NCI-H524 (cell line): Measurements from ENCODE around the gene CAMK2B.
A peak's percentile ranks its signal among the peaks of the same experiment; 100 is the strongest.

Source experiments
- DNase-seq, 2 experiments: peaks; one replicate each; lab custom pipeline; 2025; lab: John Stamatoyannopoulos, UW

The CAMK2B gene

DNA sequence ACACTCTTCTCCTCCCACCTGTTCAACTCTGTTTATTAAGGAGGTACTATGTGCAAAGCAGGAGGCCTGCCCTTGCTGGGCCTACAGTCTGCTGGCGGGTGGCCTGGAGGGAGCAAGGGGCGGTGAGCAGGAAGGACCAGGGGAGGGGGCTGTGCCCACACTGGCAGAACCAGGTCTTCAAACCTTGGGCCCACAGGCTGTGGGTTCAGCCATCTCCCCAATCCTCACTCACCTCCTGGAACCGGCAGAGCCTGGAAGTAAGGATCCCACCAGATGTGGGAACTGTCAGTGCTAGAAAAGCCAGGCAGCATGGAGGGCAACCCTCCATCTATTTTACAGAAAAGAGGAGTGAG lies 50.8 kb downstream of the CAMK2B start:
- no peak for DNase-seq

DNA sequence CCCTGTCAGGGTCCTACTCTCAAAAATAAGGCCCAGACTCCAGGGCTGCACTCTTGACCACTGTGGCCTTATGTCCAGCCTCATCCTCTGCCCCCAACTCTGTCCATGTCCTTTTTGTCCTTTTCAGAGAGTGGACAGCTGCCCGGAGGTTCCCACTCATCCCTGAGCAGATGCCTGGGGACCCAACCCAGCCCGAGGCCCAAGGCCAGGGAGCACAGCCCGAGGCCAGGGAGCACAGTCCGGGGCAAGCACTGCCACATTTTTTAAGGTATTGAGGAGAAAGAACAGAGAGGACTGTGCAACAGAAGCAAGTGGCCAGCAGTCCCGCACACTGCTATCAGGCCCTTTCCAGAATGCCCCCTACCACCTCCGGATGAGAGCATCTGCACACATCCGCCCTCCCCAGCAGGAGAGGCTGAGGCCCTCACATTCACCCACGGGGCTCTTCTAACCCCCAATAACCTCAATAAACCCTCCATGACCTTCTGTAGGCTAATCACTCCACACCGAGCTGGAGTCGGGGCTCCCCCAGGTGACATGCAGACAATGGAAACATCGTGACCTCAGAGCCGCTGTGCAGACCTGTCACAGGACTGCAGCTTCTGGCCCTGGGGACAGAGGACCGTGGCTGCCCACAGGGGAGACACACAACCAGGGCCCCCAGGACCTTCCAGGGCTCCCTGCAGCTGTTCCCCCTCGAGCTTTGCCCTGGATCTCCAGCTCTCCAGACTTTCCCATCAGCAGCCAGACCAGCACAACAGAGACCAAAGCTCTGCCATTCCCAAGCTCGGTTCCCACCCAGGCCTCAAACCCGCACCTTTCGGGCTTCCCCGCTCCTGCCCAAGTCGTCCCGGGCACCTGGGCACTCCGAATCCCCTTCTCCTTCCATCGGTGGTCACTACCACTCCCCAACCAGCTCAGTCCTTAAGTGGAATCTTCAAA lies 51.4 kb downstream of the CAMK2B start:
- DNase-seq: no peak

DNA sequence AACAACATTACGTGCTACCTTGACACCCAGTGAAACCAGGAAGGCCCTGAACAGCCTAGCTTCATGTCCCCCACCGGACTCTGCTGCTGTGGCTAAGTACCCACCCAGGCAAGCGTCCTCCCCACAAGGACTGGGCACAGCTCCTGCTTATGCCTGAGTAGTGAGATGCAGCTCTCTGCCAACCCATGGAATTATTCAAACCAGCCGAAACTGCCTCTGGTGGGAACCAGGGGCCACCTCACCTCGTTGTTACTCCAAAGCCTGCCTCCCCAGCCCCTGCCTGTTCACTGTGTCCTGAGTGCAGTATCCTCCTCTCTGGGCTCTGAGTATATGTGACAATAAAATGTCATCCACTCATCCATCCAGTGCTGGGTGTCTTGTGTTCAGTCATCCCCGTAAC lies 52.4 kb downstream of the CAMK2B start:
- DNase-seq: no peak

DNA sequence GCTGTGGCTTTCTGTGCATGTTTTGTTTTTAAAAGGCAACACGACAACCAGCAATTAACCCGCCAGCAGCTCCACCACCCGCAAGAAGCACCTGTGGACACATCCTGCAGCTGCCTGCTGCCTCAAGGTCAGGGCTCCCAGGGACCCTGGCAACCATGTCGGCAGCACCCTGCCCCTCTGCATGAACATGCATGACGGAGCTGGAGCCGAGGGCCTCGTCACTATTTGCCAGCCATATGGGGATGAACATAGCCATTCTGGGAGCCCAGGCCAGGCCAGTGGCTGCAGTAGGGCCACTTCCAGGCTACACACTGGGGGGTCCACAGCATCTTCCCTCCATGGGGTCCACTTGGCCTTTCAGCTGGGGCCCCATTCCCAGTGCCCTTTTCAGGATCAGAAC lies 52.9 kb downstream of the CAMK2B start:
- DNase-seq: no peak

DNA sequence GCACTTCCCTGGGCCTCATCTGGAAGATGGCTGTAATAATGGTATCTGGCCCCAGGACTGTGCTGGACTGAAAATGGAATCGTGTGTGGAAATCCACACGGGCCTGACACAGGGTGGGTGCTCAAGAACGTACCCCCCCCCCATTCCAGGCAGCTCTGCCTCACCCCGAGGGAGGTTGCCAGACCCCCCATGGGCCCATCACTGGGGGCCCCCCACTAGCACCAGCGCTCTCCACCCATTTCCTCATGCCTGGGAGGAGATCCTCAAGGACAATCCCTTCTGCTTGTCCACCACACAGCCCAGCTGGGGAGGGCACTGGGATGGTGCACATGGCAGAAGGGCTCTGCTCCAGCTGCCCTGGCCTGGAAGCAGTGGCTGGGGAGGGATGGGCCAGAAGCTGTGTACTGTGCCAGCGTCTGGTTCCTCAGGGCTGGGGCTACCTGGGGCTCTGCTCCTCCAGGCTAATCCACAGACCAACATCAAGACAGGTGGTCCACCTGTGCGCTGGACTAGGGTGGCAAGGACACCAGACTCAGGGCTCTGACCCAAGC lies 55.4 kb downstream of the CAMK2B start:
- DNase-seq: no peak

DNA sequence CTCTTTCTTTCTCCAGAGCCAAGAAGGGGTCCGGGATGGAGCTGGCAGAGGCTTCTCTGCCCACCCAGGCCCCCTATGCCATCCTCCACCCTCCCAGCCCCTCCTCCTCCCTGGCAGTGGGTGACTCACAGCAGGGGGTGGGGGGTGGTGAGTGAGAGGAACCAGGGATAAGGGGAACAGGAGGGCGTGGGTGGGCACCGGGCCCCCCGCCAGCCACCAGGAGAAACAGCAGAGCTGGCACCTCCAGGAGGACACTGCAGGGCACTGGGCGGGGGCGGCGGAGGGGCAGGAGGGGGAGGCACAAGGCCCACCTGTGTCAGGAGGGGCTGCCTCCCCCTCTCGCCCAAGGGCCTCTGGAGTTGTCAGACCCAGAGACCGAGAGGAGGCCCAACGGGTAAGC lies 56.0 kb downstream of the CAMK2B start:
- DNase-seq: no peak

DNA sequence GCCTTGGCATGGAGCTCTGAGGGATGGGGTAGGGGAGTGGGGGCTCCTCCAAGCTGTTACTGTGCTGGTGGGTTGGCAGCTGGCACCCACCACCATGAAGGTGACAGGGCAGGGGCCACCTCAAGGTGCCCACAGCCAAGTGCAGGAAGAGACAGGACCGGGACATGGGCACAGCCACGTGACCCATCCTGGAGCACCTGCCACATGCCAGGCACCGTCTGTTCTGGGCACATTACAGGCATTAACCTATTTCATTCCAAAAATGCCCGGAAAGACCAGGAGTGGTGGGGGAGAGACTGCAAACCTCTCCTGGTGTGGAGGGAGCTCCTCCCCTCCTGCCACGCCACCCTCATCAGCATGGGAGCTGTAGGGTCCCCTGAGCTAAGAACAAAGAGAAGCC lies 56.7 kb downstream of the CAMK2B start:
- peak in 1 of 2 experiments; percentile 45 for DNase-seq

DNA sequence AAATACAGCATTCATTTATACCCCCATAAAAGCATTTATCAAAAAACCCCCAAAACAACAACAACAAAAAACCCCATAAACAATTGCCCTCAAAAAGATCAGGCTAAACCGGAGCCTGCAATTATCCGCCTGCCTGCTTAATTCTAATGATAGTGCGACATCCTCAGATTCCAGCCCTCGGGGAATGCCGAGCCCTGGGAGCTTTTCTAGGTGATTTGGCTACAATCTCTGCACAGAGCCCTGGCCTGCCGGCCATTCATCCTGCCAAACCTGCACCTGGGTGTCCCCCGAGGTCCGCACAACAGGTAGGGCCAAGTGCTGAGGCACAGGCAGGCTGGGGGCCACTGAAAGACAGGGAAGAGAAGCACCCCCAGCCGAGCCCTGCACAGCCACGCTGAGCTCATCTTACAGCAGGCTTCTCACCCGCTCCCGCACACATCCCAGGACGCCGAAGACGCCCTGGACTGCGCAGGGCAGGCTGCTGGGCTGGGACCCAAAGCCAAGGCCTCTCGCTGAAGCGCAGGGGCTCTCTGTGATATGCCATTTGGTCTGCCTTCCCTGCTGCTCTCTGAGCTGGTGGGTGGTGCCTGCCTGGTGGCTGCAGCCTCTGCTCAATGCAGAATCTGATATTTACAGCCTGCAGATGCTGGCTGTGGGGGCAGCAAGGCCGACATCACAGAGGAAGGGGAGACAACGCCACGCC lies 57.5 kb downstream of the CAMK2B start:
- DNase-seq: peak in 1 of 2 experiments; percentile 65

DNA sequence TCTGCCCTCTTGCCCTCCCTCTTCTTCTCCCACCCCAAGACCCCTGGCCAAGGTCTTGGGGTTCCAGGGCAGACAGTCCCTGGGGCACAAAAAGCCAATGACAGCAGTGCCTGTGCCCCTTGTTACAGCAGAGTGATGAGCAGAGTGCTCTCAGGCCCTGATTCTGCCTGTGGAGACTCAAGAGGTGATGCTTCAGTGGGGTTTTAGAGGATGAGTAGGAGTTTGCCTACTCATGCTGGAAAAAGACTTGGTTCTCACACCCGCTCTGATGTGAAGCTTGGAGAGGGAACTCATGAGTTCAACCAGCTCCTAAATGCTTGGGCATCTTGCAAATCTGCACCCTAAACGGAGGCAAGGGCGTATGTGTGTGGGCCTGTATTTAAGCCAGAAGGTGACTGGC lies 58.2 kb downstream of the CAMK2B start:
- no peak for DNase-seq

DNA sequence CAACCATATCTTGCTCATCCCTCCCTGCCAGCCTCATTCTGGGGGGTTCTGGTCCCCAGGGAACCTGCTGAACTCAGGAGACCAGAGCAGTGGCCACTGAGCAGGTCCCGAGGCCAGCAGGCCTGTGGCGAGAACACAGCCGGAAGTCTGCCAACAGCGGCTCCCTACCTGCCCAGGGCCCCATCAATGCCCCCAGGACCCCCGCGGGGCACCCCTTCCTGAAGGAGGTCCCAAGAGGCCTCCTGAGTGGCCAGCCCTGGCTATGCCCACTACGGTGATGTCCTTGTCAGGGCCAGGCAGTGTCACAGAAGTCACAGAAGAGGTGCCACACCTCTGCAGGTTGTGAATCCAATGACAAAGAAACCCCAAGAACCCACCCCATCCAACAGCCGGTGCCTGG lies 58.9 kb downstream of the CAMK2B start:
- no peak for DNase-seq

DNA sequence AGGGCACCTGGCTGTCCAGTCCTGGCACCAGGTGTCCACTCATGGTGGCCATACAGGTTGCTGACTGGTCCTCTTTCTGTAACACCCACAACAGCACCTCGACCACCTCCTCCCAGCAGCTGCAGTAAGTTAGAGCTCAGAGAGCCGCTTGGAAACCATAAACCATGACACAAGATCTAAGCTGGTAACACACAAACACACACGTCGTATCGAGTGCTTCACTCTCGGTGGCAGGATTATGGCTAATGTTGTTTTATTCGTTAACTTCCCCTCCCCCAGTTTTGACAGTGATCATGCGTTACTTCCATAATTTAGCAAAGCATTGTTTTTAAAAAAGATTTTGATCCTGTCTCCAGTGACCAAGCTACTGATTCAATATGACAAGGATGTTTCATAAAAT lies 59.7 kb downstream of the CAMK2B start:
- DNase-seq: peak in 1 of 2 experiments; percentile 35

DNA sequence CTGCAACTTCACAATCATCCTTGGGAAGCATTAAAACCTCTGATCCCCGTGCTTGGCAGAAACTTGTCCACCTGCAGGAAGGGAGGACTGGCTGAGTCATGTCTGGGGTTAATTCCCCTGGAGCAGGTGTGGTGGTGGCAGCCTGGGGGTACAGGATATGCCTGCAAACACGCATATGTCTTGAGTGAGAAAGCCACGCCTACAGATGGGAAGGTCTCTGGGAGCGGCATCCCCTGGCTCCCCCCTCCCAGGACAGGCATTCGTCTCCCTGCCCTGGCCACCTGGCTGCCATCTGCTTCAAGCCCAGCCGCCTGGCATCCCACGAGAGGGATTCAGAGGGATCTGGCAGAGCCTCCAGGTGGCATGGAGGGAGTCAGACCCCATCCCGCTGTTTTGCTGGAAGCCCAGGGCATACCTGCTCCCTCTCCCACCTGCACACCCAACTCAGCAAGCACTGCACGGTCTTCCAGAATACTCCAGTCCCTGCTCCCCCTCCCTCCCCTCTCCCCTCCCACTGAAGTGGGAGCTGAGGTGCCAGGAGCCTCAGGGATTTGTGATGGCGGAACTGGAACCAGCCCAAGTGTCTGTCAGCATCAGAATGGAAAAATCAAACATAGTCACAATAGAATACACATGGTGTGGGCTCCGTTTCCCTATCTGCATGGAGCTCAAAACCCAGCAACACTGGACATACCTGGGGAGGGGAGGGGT lies 61.0 kb downstream of the CAMK2B start:
- DNase-seq: peak; percentile 94 to 97

DNA sequence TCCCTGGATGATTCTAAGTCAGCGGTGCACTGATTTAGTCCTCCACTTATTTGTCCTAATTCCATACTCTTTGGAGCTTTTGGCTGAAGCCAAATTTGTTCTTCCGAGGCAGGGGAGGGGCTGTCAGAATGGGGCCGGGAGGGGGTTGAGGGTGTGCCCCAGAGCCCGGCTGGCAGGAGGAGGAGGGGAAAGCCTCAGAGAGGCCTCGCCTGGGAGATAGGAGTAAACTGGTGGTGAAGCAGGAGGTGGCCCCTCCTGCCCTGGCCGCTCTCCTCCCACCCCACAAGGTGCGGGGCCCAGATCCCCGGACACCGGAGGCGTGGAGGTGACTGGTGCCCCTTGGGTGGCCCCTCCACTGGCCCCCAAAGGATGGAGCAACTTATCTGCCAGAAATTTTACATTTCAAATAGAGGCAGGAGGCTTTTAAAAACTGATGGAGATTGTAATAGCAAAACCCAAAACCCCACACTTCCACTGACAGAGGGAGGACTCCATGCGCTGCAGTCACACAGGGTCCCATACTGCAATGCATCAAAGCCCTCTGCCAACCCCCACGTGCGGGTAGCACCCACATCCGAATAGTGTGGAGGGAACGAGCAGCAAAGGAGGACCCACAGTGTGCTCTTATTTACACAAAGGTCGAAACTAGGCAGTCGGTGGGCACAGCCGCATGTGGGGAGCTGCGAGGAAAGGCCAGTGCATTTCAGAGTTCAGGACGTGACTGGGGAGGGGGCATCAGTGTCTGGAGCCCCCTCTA lies 61.9 kb downstream of the CAMK2B start:
- no peak for DNase-seq

DNA sequence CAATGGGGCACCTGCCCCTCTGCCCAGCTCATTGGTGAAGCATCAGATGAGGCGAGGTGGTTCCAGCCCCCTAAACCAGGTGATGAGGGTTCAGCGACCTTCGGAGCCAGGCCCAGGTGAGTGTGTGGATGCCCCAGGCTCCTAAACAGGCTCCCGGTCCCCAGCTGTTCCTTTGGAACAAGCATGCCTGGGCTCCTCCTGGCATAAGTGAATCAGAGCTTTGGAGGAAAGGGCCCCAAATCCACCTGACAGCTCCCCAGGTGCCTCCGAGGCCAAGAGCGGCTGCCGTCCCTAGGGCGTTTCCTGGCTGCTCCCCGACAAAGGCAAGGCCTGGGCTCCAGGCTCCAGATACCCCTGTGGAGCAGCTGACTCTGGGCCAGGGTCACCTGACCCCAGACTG lies 63.4 kb downstream of the CAMK2B start:
- peak in 1 of 2 experiments; percentile 25 for DNase-seq

DNA sequence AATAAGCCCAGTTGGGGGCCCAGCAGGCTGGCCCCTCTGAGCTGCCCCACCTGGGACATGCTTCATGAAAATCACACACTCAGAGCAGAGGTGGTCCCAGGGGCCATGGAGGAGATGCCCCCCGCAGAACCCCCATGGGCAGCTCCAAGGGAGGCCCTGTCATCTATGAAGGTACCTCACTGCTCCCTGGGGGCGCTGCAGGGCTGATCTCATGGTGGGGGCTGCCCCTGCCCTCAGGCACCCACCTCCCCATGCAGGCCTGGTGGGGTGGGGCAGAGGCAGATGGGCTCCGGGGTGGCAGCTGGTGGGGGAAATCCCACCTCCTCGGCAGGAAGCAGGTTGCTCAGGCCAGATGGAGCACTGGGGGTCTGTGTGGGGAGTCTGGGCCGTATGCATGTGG lies 64.2 kb downstream of the CAMK2B start:
- peak; percentile 80 to 86 for DNase-seq

DNA sequence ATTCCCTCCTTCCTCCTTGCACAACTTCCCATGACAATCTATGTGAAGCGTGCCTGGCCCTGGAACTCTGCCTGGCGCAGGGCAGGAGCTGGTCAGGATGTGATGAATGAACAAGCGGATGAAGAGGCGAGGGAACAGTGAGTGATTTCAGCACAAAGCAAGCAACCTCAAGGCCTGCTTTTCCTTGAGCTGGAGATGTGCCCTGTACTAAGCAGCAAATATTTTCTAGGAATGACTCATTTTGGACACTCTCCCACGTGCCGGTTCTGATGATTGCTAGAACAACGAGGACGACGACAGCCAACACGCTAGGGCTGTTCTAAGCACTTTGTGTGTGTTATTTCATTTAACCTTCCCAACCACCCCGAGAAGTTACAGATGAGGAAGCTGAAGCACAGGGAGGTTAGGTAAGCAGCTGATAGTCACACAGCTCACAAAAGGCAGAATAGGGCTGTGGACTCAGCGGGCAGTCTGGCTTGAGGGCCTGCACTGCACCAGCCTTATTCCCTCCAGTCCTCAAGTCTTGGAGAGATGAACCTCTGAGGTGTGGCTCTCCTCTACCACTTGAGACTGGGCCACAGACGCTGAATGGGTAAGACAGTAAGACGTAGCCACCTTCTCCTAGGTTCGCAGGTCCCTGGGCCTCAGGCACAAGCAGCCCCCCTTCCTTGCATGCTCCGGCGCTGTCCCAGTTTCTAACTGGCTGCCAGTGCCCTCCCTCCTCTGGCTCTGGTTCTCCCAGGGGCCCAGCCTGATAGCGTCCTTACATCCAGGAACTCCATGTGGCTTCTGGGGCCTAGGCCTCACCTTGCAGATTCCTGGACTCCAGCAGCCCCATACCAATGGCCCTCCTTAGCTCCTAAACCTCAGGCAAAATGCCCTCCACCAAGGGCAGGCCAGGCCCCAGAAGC lies 65.6 kb downstream of the CAMK2B start:
- DNase-seq: no peak

DNA sequence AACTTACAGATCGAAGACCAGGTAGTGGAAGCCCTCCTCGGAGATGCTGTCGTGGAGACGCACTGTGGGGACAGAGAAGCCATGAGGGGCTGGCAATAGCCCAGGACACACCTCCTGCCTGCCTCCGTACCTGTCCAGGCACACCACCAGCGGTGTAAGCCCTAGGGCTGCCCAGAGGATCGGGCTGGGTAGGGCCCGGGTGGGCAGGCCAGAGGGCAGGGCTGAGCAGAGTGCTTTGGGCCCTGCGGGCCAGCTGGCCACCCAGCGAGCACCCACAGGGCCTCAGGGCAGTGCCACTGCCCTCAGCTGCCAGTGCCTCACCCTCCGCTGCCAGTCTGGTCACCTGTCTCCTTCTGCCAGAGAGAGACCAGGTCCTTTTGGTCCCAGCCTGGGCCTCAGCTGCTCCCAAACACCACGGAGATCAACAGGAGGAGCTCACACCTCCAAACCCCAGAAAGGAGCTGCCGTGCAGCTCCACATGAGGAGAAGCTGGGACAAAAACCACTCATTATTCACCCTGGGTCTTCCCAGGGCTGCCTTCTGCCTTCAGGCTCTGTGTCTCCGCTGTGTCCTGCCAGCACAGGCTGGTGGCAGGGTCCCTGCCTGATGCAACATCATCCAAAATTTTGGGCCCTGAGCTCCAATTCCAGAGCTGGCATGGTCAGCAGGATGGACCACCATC lies 66.4 kb downstream of the CAMK2B start:
- no peak for DNase-seq

DNA sequence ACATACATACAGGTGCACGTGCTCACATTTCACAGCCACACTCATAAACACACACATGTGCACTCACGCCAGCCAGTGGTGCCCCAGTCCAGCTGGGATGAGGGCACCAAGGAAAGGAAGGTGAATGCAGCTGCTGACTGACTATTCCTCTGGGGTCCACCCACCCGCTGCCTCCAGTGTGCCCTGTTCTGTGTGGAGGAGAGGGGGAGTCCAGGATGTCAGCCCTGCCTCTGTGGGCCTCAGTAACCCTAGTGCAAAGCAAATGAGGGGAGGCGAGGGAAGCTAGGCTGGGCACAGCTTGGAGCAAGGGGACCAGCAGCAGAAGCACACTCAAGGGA lies 67.0 kb downstream of the CAMK2B start:
- DNase-seq: no peak

DNA sequence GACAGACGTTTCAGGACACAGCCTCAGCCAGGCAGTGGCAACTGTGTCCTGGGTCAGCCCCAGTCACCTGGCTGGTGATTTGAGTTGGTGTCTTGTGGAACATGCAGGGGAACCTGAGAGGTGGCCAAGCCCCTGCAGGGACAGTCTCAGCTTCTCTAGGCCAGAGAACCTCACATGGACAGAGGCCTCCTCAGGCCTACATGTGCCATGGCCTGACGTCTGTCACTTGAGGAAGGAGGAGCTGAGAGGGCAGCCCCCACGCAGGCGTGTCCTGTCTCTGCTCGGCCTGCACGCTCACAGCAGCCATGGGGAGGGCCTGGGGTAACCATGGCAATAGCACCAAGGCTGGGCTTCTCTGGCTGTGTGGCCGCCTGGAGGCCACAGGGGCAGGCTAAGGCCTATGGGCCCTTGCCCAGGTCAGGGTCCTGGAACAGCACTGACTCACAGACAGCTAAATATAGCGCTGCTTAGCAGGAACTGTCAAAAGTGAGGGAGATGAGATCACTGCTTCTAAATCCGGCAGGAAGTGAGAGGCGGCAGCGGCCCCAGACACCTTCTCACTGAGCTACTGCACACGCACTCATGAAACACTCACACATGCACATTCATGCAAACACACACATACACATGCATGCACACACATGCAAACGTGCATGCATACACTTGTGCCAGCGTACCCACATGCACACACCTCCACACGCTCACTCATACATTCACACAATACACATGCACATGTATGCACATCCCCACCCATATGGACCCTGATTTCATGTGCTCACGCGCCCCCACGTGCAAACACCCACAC lies 67.6 kb downstream of the CAMK2B start:
- no peak for DNase-seq
